ENCODE results near the gene B3GNT2. TPM values are rescaled to one million over a fixed set of nuclear protein-coding genes. Genes with fewer than 3 reads are reported as not detected.

B3GNT2 gene
- total RNA-seq, 4 donors from 2014 or later = 12.6 to 41.9 (median 28.0) TPM

DNA sequence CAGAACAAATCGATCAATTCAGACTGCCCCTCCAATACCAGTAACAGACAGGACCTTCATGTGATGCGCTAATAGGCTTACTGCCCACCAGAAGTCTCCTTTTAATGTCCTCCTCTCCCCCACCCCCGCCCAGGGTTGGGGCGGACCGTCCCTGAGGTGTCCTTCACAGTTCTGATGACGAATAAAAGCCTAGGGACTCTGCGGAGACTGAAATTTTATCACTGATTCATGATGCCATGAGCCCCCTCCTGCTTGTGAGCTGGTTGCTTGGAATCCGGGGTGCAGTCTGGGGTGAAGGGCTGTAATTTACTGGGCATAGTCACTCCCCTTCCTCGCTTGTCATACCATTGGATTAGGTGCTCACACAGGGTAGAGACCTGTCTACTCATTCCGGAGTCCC is 42.3 kb downstream of the B3GNT2 start:
- DNase-seq (ENCODE audit: low spot score in 2 of 2) = no peak
- Histone ChIP-seq H3K36me3 (no peaks in the 10 kb centered on the region), H3K4me3 (no peak overlapping the region), H3K27ac (no peak overlapping the region), H3K4me1 (no peaks in the 10 kb centered on the region), H3K27me3 (no peaks in the 10 kb centered on the region), H3K9me3 (no peaks in the 10 kb centered on the region)
- TF ChIP-seq, protein P1, sequence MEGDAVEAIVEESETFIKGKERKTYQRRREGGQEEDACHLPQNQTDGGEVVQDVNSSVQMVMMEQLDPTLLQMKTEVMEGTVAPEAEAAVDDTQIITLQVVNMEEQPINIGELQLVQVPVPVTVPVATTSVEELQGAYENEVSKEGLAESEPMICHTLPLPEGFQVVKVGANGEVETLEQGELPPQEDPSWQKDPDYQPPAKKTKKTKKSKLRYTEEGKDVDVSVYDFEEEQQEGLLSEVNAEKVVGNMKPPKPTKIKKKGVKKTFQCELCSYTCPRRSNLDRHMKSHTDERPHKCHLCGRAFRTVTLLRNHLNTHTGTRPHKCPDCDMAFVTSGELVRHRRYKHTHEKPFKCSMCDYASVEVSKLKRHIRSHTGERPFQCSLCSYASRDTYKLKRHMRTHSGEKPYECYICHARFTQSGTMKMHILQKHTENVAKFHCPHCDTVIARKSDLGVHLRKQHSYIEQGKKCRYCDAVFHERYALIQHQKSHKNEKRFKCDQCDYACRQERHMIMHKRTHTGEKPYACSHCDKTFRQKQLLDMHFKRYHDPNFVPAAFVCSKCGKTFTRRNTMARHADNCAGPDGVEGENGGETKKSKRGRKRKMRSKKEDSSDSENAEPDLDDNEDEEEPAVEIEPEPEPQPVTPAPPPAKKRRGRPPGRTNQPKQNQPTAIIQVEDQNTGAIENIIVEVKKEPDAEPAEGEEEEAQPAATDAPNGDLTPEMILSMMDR (IDR thresholded peaks at IDR 0.05) = no peak
- no peak for TF ChIP-seq EP300 (IDR thresholded peaks at IDR 0.05)
- 93 to 94% methylated on average over 10 of the region's 10 CpGs for WGBS, 2 donors

DNA sequence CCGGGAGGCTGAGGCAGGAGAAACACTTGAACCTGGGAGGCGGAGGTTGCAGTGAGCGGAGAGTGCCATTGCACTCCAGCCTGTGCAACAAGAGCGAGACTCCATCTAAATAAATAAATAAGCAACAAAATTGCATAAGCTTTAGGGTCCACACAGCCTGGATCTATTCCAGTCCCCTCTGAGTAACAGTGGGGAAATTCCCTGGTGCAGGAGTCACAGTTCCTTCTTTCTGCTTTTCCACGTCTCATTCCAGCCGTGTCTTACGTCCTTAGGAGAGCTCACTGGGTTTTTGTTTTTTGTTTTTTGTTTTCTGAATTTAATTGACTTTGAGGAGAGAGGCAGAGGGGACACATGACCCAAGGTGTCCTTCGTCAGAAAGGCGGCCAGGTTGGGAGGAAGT is 44.6 kb downstream of the B3GNT2 start:
- Histone ChIP-seq H3K36me3 (no peaks in the 10 kb centered on the region), H3K4me1 (no peaks in the 10 kb centered on the region), H3K4me3 (no peak overlapping the region), H3K27me3 (no peaks in the 10 kb centered on the region), H3K27ac (no peak overlapping the region), H3K9me3 (no peaks in the 10 kb centered on the region)
- WGBS, 2 donors = 87 to 91% methylated on average over 9 of the region's 9 CpGs
- TF ChIP-seq EP300 (IDR thresholded peaks at IDR 0.05) (no peak), POLR2A (IDR thresholded peaks at IDR 0.05) (no peak)
- TF ChIP-seq, protein P1 (IDR thresholded peaks at IDR 0.05) = no peak
- DNase-seq (ENCODE audit: low spot score in 2 of 2) = no peak

DNA sequence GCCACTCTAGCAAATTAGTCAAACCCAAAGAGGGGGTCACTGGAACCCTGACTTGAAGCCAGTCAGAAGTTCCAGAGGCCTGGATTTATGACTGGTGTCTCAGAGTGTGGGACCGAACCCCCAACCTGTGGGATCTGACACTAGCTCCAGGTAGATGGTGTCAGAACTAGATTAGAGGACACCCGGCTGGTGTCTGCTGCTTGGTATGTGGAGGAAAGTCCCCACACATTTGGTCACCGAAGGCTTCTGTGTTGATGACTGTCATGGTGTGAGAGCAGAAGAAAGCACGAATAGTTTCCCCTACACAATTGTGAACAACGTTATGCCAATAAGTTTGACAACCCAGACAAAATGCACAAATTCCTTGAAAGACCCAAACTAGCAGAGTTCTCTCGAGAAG is 48.1 kb downstream of the B3GNT2 start:
- Histone ChIP-seq H3K27me3 (no peaks in the 10 kb centered on the region), H3K9me3 (no peaks in the 10 kb centered on the region), H3K27ac (no peak overlapping the region), H3K4me3 (no peak overlapping the region), H3K4me1 (no peaks in the 10 kb centered on the region), H3K36me3 (no peaks in the 10 kb centered on the region)
- DNase-seq (ENCODE audit: low spot score in 2 of 2) = no peak
- 87 to 94% methylated on average over 6 of the region's 6 CpGs for WGBS, 2 donors
- TF ChIP-seq, protein P1 (IDR thresholded peaks at IDR 0.05) = no peak
- TF ChIP-seq EP300 (IDR thresholded peaks at IDR 0.05) (no peak), POLR2A (IDR thresholded peaks at IDR 0.05) (no peak)

DNA sequence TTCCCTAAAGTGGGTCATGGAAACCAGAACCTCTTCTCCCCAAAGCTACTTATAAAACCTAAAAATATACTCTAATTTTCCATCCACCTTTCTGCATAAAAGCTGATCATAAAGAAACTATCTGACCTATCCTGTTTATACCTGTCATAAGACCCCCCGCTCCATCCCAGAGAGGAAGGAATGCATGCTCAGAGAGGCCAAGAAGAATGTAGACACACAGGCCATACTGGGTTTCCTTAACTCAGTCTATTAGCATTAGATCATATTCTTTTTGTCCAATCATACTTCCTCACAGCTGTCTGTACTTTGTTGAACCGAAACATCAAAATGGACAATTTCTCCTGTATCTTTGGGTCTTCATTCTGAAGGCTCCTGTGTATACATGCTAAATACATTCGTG is 52.3 kb downstream of the B3GNT2 start:
- 85 to 89% methylated on average over 3 of the region's 3 CpGs for WGBS, 2 donors
- TF ChIP-seq, protein P1 (IDR thresholded peaks at IDR 0.05) = no peak
- TF ChIP-seq EP300 (IDR thresholded peaks at IDR 0.05) = no peak
- no peak for TF ChIP-seq POLR2A (IDR thresholded peaks at IDR 0.05)
- Histone ChIP-seq H3K36me3 (no peaks in the 10 kb centered on the region), H3K9me3 (peaks cover 0 to 3% (median 0%) of the 10 kb centered on the region in 4 donors), H3K4me1 (no peaks in the 10 kb centered on the region), H3K4me3 (no peak overlapping the region), H3K27me3 (no peaks in the 10 kb centered on the region), H3K27ac (no peak overlapping the region)
- DNase-seq (ENCODE audit: low spot score in 2 of 2) = no peak

DNA sequence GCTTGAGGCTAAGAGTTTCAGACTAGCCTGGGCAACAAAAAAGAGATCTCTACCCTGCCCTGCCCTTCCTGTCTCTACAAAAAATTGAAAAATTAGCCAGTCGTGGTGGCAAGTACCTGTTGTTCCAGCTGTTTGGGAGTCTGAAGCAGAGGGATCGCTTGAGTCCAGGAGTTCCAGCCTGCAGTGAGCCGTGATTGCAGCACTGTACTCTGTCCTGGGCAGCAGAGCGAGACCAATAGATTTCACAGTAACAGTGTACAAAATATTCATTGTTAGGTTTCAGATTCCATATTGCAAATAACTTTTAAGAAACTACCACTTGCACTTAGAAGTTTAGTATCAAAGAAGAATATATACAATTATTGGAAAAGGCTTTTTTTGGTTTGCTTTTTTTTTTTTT is 54.3 kb downstream of the B3GNT2 start:
- TF ChIP-seq EP300 (IDR thresholded peaks at IDR 0.05) (no peak), POLR2A (IDR thresholded peaks at IDR 0.05) (no peak)
- TF ChIP-seq, protein P1 (IDR thresholded peaks at IDR 0.05) = no peak
- no peak for DNase-seq (ENCODE audit: low spot score in 2 of 2)
- no peak overlapping the region for H3K27ac ChIP-seq
- no peaks in the 10 kb centered on the region for H3K36me3 ChIP-seq
- H3K4me1 ChIP-seq = no peaks in the 10 kb centered on the region
- WGBS, 2 donors = 79 to 93% methylated on average over 4 of the region's 4 CpGs
- H3K9me3 ChIP-seq = peaks cover 0 to 11% (median 0%) of the 10 kb centered on the region in 4 donors
- no peaks in the 10 kb centered on the region for H3K27me3 ChIP-seq
- H3K4me3 ChIP-seq = no peak overlapping the region
